Heart left ventricle (tissue), 16 donors: Measurements from ENCODE around the gene VASH2. TPM values are rescaled to one million over a fixed set of nuclear protein-coding genes. Genes with fewer than 3 reads are reported as not detected.

ENCODE experiments used
- ATAC-seq, 4 donors: fragments of 200-7000 bp; cut with Tn5 transposase; one replicate each; pipeline ENCODE4 v1.9.1; 2020 to 2022; ENCODE audit warnings: moderate library complexity in 4 of 4, mild to moderate bottlenecking in 3 of 4, moderate number of reproducible peaks in 1 of 4
- DNase-seq, 5 donors: peaks; one replicate each; pipeline ENCODE4 v3.0.0-alpha.2; 2020
- H3K27ac ChIP-seq, 12 donors: fragments of 200-600 bp; sonication (generic) in 4 of 12; one replicate each; pipeline versions ENCODE4 v1.5.0 to v1.8.0; 2016 to 2022; ENCODE audit warnings: mild to moderate bottlenecking in 2 of 12
- H3K27me3 ChIP-seq, 9 donors: fragments of 200-600 bp; sonication (generic) in 2 of 9; one replicate each; pipeline versions ENCODE4 v1.5.1 to v1.8.0; 2016 to 2022; ENCODE audit warnings: mild to moderate bottlenecking in 3 of 9
- H3K36me3 ChIP-seq, 9 donors: fragments of 200-600 bp; sonication (generic) in 2 of 9; one replicate each; pipeline versions ENCODE4 v1.5.0 to v1.8.0; 2018 to 2022; ENCODE audit warnings: mild to moderate bottlenecking in 2 of 9
- H3K4me1 ChIP-seq, 12 donors: fragments of 200-600 bp; sonication (generic) in 4 of 12; one replicate each; pipeline versions ENCODE4 v1.5.0 to v1.8.0; 2016 to 2022; ENCODE audit warnings: mild to moderate bottlenecking in 3 of 12
- H3K4me3 ChIP-seq, 12 donors: fragments of 200-600 bp; sonication (generic) in 4 of 12; one replicate each; pipeline versions ENCODE4 v1.5.0 to v1.8.0; 2017 to 2022; ENCODE audit warnings: mild to moderate bottlenecking in 9 of 12, moderate library complexity in 4 of 12
- H3K9me3 ChIP-seq, 12 donors: fragments of 200-600 bp; sonication (generic) in 4 of 12; one replicate each; pipeline versions ENCODE4 v1.5.0 to v1.8.0; 2016 to 2022; ENCODE audit warnings: mild to moderate bottlenecking in 1 of 12
- CTCF ChIP-seq, 12 donors: fragments of 200-600 bp; sonication (generic) in 4 of 12; IDR thresholded peaks; one replicate each; pipeline versions ENCODE4 v1.5.0 to v1.8.0; 2018 to 2022; ENCODE audit warnings: antibody characterized with exemption in 12 of 12, mild to moderate bottlenecking in 5 of 12
- POLR2A ChIP-seq, 2 donors: fragments of 450-650 bp; IDR thresholded peaks; one replicate each; pipeline ENCODE4 v1.6.1; 2017; ENCODE audit warnings: antibody characterized with exemption in 2 of 2, mild to moderate bottlenecking in 2 of 2, moderate library complexity in 2 of 2
- WGBS, 4 donors: extraction: QIAGEN DNeasy Blood & Tissue Kit in 2 of 4; methylation state at CpG; one replicate each; pipeline versions ENCODE4 v1.1.5 to v1.1.7; 2013 to 2018; 5-methylcytosine and 5-hydroxymethylcytosine counted together
- intact Hi-C, 10 donors: fragments of 100-400 bp; cut with DNase I; formaldehyde crosslinking; loops; one replicate each; pipeline versions ENCODE4 v1.11.1 to v1.14.2; 2022
- polyA plus RNA-seq, 2 donors: library from polyadenylated mRNA; stranded (reverse); fragments of 200-250 nt; gene quantifications; one replicate each; pipeline ENCODE4 v1.2.3, GENCODE V29; 2013
- total RNA-seq, 9 donors: library from RNA; depleted of rRNA in 2 of 9; stranded (reverse); fragments of >200 nt in 2 of 9; fragmentation: NEBNext Ultra II Directional in 3 of 9; extraction: Animal tissue kit (Norgen Biotek cat#: 25700) in 3 of 9; gene quantifications; one replicate each; pipeline versions ENCODE4 v1.1.0 to v1.2.4, GENCODE V29; 2016 to 2023
- donor health status: ischemic (EF 13 %, LVEDD 7.1; RV severe dilation, severe dysfunction).
- donor health status: healthy with polysubstance abuse.
- donor health status: DM: no; HTN: yes; CAD: no.
- donor health status: DM: no; HTN: no; CAD: no.
- donor health status: ischemic (EF 25% LVEDD 6.9; RV normal size, moderate dysfunction).
- donor health status: ischemic (EF 25% LVEDD 5.7; RV mildly dilated, moderate dysfunction).
- donor health status: healthy.
- donor health status: DM: yes; HTN: yes; CAD: no.
- donor health status: ischemic (EF 35%, LVEDD 5.7; RV mildly dilated, moderate dysfunction).
- donor health status: nonischemic (EF 11% LVEDD 7.7; RV severe dilation, severe dysfunction).
- donor health status: DM: yes; HTN: yes; CAD: no.
- donor health status: PGD.
- donor health status: ischemic (EF 29% LVEDD 5.4; RV normal size, mild dysfunction).
- donor health status: nonischemic (EF 23%, LVEDD 6.1; RV moderate dilation, normal function).

VASH2 gene
- total and polyA plus RNA-seq, 11 donors: 0.19 to 2.6 (median 0.53) TPM; not detected in 1

GRCh38 chr1:212941452-212941851, 8.9 kb upstream of the VASH2 start:
- no peaks in the 10 kb centered on the region for H3K36me3 ChIP-seq
- TF ChIP-seq CTCF (IDR thresholded peaks at IDR 0.05) (no peak), POLR2A (IDR thresholded peaks at IDR 0.05) (no peak)
- H3K4me3 ChIP-seq: no peak overlapping the region
- no peaks in the 10 kb centered on the region for H3K4me1 ChIP-seq
- 68 to 87% (median 76%) methylated on average over 1 of the region's 1 CpG for WGBS, 4 donors
- no peak for ATAC-seq
- H3K27me3 ChIP-seq: no peaks in the 10 kb centered on the region
- DNase-seq: no peak
- intact Hi-C loops: no loop called here
- peaks cover 0 to 20% (median 9%) of the 10 kb centered on the region in 12 donors for H3K9me3 ChIP-seq
- no peak overlapping the region for H3K27ac ChIP-seq

- 82 to 86% (median 84%) methylated on average over 6 of the region's 6 CpGs for WGBS, 4 donors
- no peak for ATAC-seq
- Histone ChIP-seq H3K4me3 (no peak overlapping the region), H3K36me3 (no peaks in the 10 kb centered on the region), H3K9me3 (peaks cover 0 to 20% (median 9%) of the 10 kb centered on the region in 12 donors), H3K27ac (no peak overlapping the region), H3K4me1 (no peaks in the 10 kb centered on the region), H3K27me3 (no peaks in the 10 kb centered on the region)
- TF ChIP-seq CTCF (IDR thresholded peaks at IDR 0.05) (no peak), POLR2A (IDR thresholded peaks at IDR 0.05) (no peak)
- no peak for DNase-seq
- intact Hi-C loops: no loop called here
Observed at GRCh38 chr1:212942679-212943392, 7.5 kb upstream of the VASH2 start.

- ATAC-seq (no peak), DNase-seq (no peak)
- no peak overlapping the region for H3K4me3 ChIP-seq
- TF ChIP-seq POLR2A (IDR thresholded peaks at IDR 0.05): no peak
- TF ChIP-seq CTCF (IDR thresholded peaks at IDR 0.05): no peak
- no peaks in the 10 kb centered on the region for H3K36me3 ChIP-seq
- intact Hi-C loops: no loop called here
- WGBS, 4 donors: 76 to 88% (median 86%) methylated on average over 4 of the region's 4 CpGs
- peaks cover 0 to 20% (median 9%) of the 10 kb centered on the region in 12 donors for H3K9me3 ChIP-seq
- no peaks in the 10 kb centered on the region for H3K4me1 ChIP-seq
- peaks cover 0 to 2% (median 0%) of the 10 kb centered on the region in 9 donors for H3K27me3 ChIP-seq
- no peak overlapping the region for H3K27ac ChIP-seq
Observed at GRCh38 chr1:212943393-212943710, 7.0 kb upstream of the VASH2 start.

GRCh38 chr1:212944229-212944901, 6.0 kb upstream of the VASH2 start:
- intact Hi-C loops: no loop called here
- no peaks in the 10 kb centered on the region for H3K36me3 ChIP-seq
- H3K9me3 ChIP-seq: peaks cover 0 to 19% (median 9%) of the 10 kb centered on the region in 12 donors
- H3K27me3 ChIP-seq: peaks cover 0 to 10% (median 0%) of the 10 kb centered on the region in 9 donors
- DNase-seq: no peak
- 83 to 92% (median 89%) methylated on average over 6 of the region's 6 CpGs for WGBS, 4 donors
- no peak overlapping the region for H3K4me3 ChIP-seq
- ATAC-seq: no peak
- no peaks in the 10 kb centered on the region for H3K4me1 ChIP-seq
- no peak for TF ChIP-seq POLR2A (IDR thresholded peaks at IDR 0.05)
- no peak for TF ChIP-seq CTCF (IDR thresholded peaks at IDR 0.05)
- no peak overlapping the region for H3K27ac ChIP-seq
